GM19455 (cell line): ENCODE measurements around the gene RGS1.

Experiments used
- ATAC-seq: cut with Tn5 transposase; IDR thresholded peaks from one replicate; pipeline ENCODE4 v1.9.1; 2021; ENCODE audit not compliant: unreplicated experiment

RGS1 gene

DNA sequence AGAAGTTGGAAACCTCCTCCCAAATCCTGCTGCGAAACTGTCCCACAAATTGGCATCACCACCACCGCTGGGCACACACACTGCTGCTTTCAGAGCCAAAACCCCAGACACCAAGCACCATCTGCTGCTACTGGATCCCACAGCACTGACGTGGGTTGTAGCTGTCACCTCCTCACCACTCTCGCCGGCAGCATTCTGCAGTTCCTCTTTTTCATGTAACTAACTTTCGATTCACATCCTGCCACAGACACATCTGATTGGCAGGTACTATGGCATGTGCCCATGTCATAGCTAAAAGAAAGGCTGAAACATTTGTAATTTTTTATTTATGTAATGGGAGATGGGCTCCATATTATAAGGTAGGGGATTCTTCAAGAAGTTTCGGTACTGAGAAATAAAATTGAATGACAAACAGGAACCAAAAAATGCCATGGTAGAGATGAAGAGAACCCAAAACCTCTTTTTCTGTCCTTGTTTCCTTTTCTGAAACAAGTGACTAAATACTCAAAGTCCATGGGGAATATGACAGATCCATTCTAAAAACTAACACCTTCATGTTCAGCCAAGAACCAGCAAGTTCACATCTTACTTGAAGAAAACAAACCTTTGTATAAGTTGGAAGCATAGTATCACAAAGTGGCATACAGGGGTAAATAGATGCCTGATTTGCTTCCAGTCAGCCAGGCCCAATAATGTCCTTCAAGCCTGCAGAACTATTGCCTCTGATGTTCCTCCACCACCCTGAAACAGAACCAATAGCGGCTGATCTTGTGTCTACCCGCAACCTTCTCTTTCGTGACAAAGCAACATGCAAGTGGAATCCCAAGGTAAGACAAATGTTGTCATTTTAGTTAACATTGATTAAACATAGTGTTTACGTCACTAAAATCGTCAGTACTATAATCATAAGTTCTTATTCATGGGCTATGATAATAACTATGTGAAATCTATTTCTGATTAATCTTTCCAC, 33.8 kb downstream of the RGS1 start:
- peak; percentile 99 for ATAC-seq

- no peak for ATAC-seq
Measured at GRCh38 chr1:192610112-192610889, 34.7 kb downstream of the RGS1 start.

DNA sequence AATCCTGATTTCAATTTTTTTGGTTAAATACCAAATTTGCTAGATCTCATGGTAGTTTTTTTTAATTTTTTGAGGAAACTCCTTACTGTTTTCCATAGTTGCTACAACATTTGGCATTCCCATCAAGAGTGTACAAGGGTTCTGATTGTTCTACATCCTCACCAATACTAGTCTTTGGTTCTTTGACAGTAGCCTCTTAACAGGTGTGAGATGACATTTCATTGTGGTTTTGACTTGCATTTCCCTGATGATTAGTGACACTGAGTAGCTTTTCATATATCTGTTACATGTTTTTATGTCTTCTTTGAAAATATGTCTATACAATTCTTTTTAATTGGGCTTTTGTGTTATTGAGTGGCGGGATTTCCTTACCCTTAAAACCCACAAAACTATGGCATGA, 39.5 kb downstream of the RGS1 start:
- no peak for ATAC-seq

DNA sequence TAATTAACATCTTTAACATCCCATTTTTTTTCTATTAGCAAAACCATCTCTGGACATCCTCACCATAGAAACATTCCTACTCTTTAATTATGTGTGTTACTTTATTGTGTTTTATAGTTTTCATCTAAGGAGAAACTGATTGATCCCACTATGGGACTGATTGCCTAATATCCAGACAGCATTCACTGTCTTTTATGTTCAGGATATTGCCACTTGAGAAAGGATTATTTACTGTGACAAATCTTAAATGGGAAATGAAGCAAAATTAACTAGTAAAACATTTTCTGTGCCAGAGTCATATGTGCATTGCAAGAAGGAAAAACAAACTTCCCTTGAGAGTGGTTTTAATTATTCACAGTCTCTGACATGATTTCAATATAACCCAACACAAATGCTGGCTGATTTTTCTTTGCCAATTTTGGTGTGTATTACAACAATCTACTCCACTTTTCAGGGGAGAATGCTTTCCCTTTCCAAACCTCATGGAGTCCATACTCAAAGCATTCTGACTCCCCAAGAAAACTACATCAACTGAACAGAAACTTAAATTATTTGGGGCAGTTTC, 44.6 kb downstream of the RGS1 start:
- no peak for ATAC-seq

GRCh38 chr1:192626366-192627179, 51.0 kb downstream of the RGS1 start:
- ATAC-seq, result peak; percentile 86

GRCh38 chr1:192627901-192628300, 52.3 kb downstream of the RGS1 start:
- ATAC-seq, result no peak

DNA sequence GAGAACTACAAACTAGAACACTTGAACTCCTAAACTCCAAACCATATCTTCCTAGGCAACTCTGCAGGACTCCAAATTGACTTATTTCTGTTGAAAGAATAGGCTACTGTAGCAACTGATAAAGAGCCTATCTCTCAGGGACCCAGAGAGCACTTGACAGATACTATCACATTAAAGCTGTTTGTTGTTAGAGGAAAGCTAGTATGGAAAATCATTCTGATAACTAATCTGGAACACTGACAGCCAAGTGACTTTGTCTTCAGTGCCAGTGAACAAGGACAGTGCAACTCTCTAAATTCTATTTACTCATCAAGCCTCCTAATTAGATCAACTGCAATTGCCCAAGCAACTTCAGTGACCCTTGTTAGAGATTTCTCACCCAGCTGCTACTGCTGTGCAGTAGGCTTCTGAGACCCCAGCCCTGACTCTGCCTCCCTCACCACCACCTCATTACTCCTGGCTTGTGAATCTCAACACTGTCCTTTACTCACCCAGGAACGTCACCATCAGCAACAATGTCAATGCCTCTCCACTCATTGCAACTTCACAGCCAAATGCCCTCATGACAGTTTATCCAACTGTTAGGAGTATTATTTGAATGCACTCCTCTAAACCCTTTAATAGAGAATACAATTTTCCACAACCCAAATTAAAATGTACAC, 53.0 kb downstream of the RGS1 start:
- no peak for ATAC-seq

DNA sequence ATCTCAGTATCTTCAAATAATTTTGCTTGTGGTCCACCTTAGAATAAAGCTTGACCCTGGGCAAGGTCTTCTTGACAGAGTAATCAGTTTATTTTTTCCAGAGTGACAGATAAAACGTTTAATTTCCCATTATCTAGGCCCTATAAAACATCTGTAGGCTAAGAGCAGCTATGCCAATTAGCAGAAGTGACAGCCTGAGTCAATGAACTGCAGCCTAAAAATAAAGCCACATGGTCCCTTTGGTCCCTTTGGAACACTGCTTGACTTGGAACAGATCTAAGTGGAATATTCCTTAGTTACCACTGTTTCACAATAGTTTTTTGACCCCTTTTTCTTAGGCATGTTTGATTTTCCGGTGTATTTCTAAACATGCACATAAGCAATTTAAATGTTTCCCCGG, 54.0 kb downstream of the RGS1 start:
- no peak for ATAC-seq
